Measurements from ENCODE around the gene UGT1A6. TPM values are rescaled to one million over a fixed set of nuclear protein-coding genes. Genes with fewer than 3 reads are reported as not detected.

Gene UGT1A6
- total RNA-seq, 2 experiments from 2014 or later = not detected

DNA sequence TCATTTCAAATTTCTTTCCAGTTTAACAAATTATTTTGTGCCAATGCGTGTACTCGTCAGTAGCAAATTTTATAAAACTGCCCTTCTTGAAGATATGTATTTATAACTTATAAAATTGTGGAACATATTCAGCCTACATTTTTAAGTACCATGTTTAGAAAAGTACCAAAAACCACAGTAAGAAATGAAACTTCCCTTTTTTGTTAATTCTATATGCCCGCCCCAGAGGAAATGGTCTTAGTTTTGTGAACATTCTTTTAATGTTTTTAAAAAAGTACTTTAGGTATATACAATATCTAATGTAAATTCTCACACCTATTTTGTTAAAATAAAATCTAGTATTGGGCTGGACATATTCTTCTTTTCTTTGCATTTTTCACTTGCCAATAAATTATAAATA, 19.8 kb upstream of the UGT1A6 start:
- ChIA-PET CTCF (no interaction called here), POLR2A (no interaction called here)
- Mint-ChIP-seq H3K4me1 (ENCODE audit: low read depth) (no peaks in the 10 kb centered on the region), H3K27me3 (peaks cover 29% of the 10 kb centered on the region), H3K27ac (no peak overlapping the region), H3K4me3 (no peak overlapping the region), H3K9me3 (no peaks in the 10 kb centered on the region), H3K36me3 (no peaks in the 10 kb centered on the region)
- intact Hi-C loops (cut with micrococcal nuclease) = no loop called here
- no peak for DNase-seq

DNA sequence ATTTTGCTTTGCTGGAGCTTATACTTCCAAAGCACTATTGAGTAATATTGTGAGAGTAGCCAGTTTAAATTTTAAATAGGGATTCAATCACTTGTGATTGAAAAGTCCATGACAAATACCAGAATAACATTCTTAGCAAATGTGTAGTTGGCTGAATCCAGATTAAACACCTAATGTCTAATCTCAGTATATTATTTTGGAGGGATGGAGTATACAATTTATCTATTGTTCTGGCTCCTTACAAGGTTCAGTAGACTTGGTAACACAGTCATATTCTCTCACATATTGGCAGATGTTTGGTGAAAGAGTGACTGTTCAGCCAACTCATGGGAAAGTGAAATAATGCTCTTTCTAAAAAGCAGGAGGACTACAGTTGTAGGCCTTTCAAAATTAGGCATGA, 18.8 kb upstream of the UGT1A6 start:
- no peaks in the 10 kb centered on the region for H3K36me3 Mint-ChIP-seq
- peaks cover 25% of the 10 kb centered on the region for H3K27me3 Mint-ChIP-seq
- POLR2A ChIA-PET = no interaction called here
- CTCF ChIA-PET = no interaction called here
- intact Hi-C loops (cut with micrococcal nuclease) = no loop called here
- no peaks in the 10 kb centered on the region for H3K4me1 Mint-ChIP-seq (ENCODE audit: low read depth)
- DNase-seq = no peak
- H3K4me3 Mint-ChIP-seq = no peak overlapping the region
- no peak overlapping the region for H3K27ac Mint-ChIP-seq
- H3K9me3 Mint-ChIP-seq = no peaks in the 10 kb centered on the region

DNA sequence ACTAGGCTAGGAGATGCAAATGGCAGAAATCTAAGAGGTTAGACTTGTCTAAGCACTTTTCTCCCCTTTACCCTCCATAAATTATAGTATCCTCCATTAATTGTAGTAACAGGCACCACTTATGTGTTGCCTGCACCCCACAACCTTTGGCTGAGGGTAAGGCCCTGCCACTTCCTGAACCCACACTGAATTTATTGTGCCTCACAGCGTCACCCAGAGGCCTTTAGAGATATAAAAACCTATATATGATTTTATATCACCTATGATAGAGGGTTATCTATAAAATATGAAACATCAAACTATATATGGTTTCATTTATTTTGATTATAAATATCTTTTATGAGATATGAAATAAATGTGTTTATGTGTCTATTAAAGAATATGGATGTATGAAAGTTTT, 18.4 kb upstream of the UGT1A6 start:
- H3K9me3 Mint-ChIP-seq = no peaks in the 10 kb centered on the region
- no peak overlapping the region for H3K4me3 Mint-ChIP-seq
- ChIA-PET CTCF (no interaction called here), POLR2A (no interaction called here)
- peaks cover 25% of the 10 kb centered on the region for H3K27me3 Mint-ChIP-seq
- intact Hi-C loops (cut with micrococcal nuclease) = no loop called here
- DNase-seq = no peak
- no peaks in the 10 kb centered on the region for H3K4me1 Mint-ChIP-seq (ENCODE audit: low read depth)
- H3K27ac Mint-ChIP-seq = no peak overlapping the region
- H3K36me3 Mint-ChIP-seq = no peaks in the 10 kb centered on the region

DNA sequence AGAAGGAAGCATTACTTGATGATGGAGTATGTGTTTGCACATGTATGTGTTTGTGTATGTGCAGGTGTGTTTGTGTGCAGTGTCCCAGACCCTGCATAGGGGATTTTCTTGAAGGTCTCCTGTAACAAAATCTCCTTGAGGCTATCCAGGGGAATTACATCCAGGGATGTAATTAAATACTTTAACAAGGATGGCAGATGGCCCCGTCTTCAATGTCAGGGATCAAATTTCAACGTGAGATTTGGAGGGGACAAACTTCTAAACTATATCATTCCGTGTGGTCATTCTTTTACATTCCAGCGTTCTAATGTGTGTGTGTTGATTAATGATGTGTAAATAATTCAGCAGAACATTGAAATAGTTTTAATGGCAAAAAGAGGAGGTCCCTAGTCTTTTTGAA, 17.7 kb upstream of the UGT1A6 start:
- POLR2A ChIA-PET = no interaction called here
- CTCF ChIA-PET = no interaction called here

DNA sequence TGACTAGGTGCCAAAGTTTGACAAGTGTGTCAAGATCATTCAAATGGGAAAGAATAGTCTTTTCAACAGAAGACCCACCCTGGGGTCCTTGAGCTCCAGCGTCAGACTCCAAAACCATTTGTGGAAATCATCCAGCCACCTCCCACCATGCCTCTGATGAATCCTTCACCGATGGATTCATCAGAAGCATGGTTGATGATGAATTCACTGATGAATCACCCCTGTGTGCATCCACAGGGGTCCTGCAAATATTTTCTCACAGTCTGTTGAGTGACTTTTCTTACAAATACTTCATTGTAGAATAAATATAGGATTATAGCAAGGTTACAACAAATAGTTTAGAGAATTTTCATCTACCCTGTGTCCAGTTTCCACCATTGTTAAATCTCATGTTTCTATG, 16.6 kb upstream of the UGT1A6 start:
- ChIA-PET POLR2A (no interaction called here), CTCF (no interaction called here)
- intact Hi-C loops (cut with micrococcal nuclease) = no loop called here
- Mint-ChIP-seq H3K4me3 (no peak overlapping the region), H3K4me1 (ENCODE audit: low read depth) (no peaks in the 10 kb centered on the region), H3K9me3 (no peaks in the 10 kb centered on the region), H3K36me3 (no peaks in the 10 kb centered on the region), H3K27ac (no peak overlapping the region), H3K27me3 (peaks cover 14% of the 10 kb centered on the region)
- no peak for DNase-seq

More for the DNA sequence above, 17.7 kb upstream of the UGT1A6 start:
- intact Hi-C loops (cut with micrococcal nuclease) = no loop called here
- H3K27ac Mint-ChIP-seq = no peak overlapping the region
- DNase-seq = no peak
- peaks cover 23% of the 10 kb centered on the region for H3K27me3 Mint-ChIP-seq
- no peaks in the 10 kb centered on the region for H3K36me3 Mint-ChIP-seq
- H3K4me3 Mint-ChIP-seq = no peak overlapping the region
- no peaks in the 10 kb centered on the region for H3K9me3 Mint-ChIP-seq
- no peaks in the 10 kb centered on the region for H3K4me1 Mint-ChIP-seq (ENCODE audit: low read depth)

DNA sequence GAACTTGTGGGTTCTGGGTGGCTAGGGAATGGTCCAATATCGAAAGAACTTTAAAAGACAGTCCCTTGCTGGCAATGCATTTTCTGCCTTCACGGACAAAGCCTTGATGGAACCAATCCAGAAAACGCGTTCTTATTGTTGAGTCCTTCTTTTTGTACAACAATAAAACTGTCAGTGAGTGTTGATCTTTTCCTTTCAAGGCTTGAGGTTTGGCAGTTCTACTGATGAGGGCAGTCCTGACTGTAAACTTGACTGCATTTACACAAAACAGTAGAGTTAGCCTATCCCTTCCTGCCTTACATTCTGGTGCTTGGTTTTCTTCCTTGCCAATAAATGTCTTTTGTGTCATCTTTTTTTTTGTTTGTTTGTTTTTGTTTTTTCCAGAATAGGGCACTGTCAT, 13.5 kb upstream of the UGT1A6 start:
- ChIA-PET POLR2A (no interaction called here), CTCF (no interaction called here)
- Mint-ChIP-seq H3K4me1 (ENCODE audit: low read depth) (no peaks in the 10 kb centered on the region), H3K27ac (no peak overlapping the region), H3K4me3 (no peak overlapping the region), H3K36me3 (no peaks in the 10 kb centered on the region), H3K27me3 (peaks cover 5% of the 10 kb centered on the region), H3K9me3 (no peaks in the 10 kb centered on the region)
- intact Hi-C loops (cut with micrococcal nuclease) = no loop called here
- DNase-seq = no peak

DNA sequence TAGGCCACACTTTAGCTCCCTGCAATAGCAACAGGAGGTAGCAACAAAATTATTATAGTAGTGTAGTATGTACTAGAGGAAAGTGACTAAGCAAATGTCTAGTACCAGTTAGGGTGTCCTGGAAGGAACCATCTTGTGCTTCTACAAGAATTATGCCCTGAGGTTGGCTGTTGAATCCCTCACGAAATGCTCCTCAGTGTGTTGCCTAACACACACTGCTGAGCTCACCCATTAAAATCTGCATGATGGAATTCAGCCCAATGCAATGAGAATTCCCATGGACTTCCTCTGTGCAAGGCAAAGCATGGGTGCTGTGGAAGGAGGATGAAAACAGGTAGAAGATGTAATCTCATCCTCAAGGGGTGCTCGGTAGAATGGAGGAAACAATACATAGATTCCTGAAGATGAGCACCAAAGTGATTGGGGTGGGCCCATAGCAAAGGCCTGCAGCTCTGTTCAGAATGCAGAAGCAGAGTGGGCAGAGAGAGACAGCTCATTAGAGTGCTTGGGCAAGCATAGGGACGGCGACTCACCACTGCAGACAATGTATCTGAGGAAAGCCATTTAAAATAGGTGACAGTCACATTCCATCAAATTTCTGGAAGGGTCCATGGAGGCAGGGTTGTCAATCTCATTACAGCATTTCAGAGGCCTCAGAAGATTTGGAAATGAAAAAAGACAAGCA, 12.2 kb upstream of the UGT1A6 start:
- POLR2A ChIA-PET = no interaction called here
- no peaks in the 10 kb centered on the region for H3K4me1 Mint-ChIP-seq (ENCODE audit: low read depth)
- peaks cover 5% of the 10 kb centered on the region for H3K27me3 Mint-ChIP-seq
- no peaks in the 10 kb centered on the region for H3K9me3 Mint-ChIP-seq
- CTCF ChIA-PET = interaction anchor here (0.8 kb wide), 1 partner anchor 9 kb away, joined by 3 read pairs; the partner anchor contains the start of gene UGT1A9
- H3K36me3 Mint-ChIP-seq = no peaks in the 10 kb centered on the region
- H3K27ac Mint-ChIP-seq = no peak overlapping the region
- intact Hi-C loops (cut with micrococcal nuclease) = no loop called here
- no peak overlapping the region for H3K4me3 Mint-ChIP-seq
- no peak for DNase-seq

DNA sequence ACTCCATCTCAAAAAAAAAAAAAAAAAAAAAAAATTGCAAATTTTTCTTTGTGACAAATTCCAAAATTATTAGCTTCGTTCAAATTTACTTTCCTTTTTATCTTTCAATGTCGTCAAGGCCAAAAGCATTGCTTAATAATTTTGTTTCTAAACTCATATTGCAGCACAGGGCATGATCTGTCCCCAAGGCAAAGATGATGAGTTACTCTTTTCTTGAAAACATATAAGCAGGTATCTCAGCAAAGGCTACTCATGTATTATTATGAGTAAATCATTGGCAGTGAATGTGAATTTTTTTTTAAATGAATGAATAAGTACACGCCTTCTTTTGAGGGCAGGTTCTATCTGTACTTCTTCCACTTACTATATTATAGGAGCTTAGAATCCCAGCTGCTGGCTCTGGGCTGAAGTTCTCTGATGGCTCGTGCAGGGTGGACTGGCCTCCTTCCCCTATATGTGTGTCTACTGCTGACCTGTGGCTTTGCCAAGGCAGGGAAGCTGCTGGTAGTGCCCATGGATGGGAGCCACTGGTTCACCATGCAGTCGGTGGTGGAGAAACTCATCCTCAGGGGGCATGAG, 11.1 kb upstream of the UGT1A6 start, which contains the start of gene UGT1A7:
Gene UGT1A7 (plus strand): TSS at position 381 of the 579 bp plus-strand sequence. CDS start 37 bp downstream, at position 418.
- no peak within 1 kb of the TSS for H3K27ac Mint-ChIP-seq
- ChIA-PET CTCF (interaction anchor here (0.8 kb wide), 1 partner anchor 10 kb away, joined by 3 read pairs; the partner anchor contains the start of gene UGT1A9), POLR2A (no interaction called here)
- H3K4me1 Mint-ChIP-seq (ENCODE audit: low read depth) = no peaks in the 10 kb centered on the region
- no peaks in the 10 kb centered on the region for H3K36me3 Mint-ChIP-seq
- peaks cover 5% of the 10 kb centered on the region for H3K27me3 Mint-ChIP-seq
- intact Hi-C loops (cut with micrococcal nuclease) = no loop called here
- H3K4me3 Mint-ChIP-seq = no peak within 1 kb of the TSS
- no peaks in the 10 kb centered on the region for H3K9me3 Mint-ChIP-seq
- DNase-seq = no peak

DNA sequence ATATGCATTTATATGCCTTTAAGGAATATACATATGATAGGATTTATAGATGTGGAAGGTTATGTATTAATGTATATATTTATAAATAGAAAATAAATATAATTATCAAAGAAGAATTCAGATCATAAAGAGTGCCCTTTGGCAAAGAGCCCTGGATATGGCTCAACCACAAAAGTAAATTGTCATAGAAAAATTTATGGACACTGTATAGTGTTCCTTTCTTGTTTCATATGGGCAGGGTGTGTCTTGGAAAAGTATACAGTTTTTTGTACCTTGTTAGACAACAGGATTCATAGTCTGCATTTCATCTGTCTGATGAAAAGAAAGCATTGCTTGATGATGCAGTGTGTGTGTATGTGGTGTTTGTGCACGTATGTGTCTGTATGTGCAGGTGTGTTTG, 8.1 kb upstream of the UGT1A6 start:
- ChIA-PET CTCF (no interaction called here), POLR2A (no interaction called here)
- Mint-ChIP-seq H3K36me3 (no peaks in the 10 kb centered on the region), H3K4me3 (no peak overlapping the region), H3K4me1 (ENCODE audit: low read depth) (no peaks in the 10 kb centered on the region), H3K27me3 (peaks cover 2% of the 10 kb centered on the region), H3K9me3 (no peaks in the 10 kb centered on the region), H3K27ac (no peak overlapping the region)
- intact Hi-C loops (cut with micrococcal nuclease) = no loop called here
- no peak for DNase-seq

DNA sequence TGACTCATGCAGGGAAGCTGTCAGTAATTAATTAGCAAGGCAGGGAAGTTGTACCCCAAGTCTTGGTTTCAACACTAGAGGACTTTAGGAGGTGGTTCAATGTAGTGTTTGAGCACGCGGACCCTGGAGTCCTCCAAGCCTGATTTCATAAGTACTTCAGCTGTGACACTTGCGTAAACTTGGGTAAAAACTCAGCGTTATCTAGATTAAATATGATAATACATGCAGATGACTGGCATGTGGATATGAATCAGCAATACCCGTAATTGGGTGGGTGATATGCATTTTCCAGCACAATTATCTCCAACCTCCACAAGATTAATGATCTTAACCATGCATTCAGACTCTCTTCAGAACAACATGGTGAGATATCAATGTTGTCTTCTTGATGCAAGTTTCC, 5.8 kb upstream of the UGT1A6 start:
- no peak for DNase-seq
- Mint-ChIP-seq H3K27me3 (peaks cover 2% of the 10 kb centered on the region), H3K27ac (no peak overlapping the region), H3K36me3 (no peaks in the 10 kb centered on the region), H3K4me3 (no peak overlapping the region), H3K4me1 (ENCODE audit: low read depth) (no peaks in the 10 kb centered on the region), H3K9me3 (no peaks in the 10 kb centered on the region)
- intact Hi-C loops (cut with micrococcal nuclease) = no loop called here
- ChIA-PET POLR2A (no interaction called here), CTCF (no interaction called here)

DNA sequence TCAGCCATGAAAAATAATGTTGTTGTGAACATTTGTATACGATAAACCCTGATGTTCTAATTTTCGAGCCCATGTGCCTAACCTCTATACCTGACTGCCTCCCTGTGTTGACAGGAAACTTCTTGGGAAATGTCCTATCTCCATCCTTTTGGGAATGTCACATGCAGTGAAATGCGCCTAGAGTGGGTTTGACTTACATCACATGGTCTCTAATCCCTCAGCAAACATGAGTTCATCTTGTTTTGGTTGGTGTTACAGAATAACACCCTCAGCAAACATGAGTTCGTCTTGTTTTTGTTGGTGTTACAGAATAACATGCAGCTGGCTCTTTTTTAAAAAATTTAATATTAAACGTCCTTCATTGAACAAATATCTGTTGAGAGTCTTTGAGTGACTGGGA, 4.3 kb upstream of the UGT1A6 start:
- no peak for DNase-seq
- ChIA-PET POLR2A (no interaction called here), CTCF (no interaction called here)
- no peaks in the 10 kb centered on the region for H3K9me3 Mint-ChIP-seq
- H3K36me3 Mint-ChIP-seq = no peaks in the 10 kb centered on the region
- no peaks in the 10 kb centered on the region for H3K4me1 Mint-ChIP-seq (ENCODE audit: low read depth)
- no peak overlapping the region for H3K4me3 Mint-ChIP-seq
- intact Hi-C loops (cut with micrococcal nuclease) = no loop called here
- H3K27me3 Mint-ChIP-seq = peaks cover 2% of the 10 kb centered on the region
- no peak overlapping the region for H3K27ac Mint-ChIP-seq

DNA sequence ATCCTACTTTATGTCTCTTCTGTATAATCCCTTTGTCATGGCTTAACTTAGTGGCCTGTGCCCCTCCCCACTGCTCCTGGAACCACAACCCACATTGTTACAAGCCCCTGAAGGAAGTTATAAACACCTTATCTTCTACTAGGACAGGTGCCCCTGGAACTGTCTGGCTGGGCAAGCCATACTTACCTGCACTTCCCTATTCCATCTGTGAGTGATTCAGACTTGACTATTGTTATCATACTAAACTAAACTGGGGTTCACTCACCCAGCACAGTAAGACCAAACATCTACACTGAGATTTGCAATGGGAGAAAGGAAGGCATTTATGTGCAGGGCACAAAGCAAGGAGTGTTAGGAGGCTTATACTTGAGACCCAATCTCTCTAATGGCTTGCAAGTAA, 3.7 kb upstream of the UGT1A6 start:
- no peaks in the 10 kb centered on the region for H3K36me3 Mint-ChIP-seq
- CTCF ChIA-PET = no interaction called here
- peaks cover 2% of the 10 kb centered on the region for H3K27me3 Mint-ChIP-seq
- no peaks in the 10 kb centered on the region for H3K9me3 Mint-ChIP-seq
- DNase-seq = no peak
- H3K27ac Mint-ChIP-seq = no peak overlapping the region
- POLR2A ChIA-PET = no interaction called here
- no peaks in the 10 kb centered on the region for H3K4me1 Mint-ChIP-seq (ENCODE audit: low read depth)
- no peak overlapping the region for H3K4me3 Mint-ChIP-seq
- intact Hi-C loops (cut with micrococcal nuclease) = no loop called here

DNA sequence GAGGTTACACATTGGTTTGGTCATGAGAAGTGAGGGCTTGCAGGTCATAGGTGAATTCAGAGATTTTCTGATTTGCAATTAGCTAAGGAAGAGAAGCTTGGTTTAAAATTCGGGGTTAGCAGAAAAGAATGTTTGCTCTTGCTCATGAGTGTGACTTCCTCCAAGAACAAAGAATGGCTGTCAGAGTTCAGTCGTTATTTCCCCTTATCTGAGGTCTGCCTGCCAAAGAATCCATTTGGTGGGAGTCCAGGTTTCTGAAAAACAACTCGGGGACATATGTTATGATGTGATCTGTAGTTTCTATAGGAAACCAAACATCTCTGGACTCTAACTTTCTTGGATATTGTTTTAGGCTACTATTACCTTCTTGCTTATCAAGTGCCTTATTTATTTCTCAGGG, 3.2 kb upstream of the UGT1A6 start:
- ChIA-PET POLR2A (no interaction called here), CTCF (no interaction called here)
- H3K27ac Mint-ChIP-seq = no peak overlapping the region
- no peaks in the 10 kb centered on the region for H3K9me3 Mint-ChIP-seq
- H3K27me3 Mint-ChIP-seq = peaks cover 2% of the 10 kb centered on the region
- DNase-seq = no peak
- H3K36me3 Mint-ChIP-seq = no peaks in the 10 kb centered on the region
- no peak overlapping the region for H3K4me3 Mint-ChIP-seq
- intact Hi-C loops (cut with micrococcal nuclease) = no loop called here
- H3K4me1 Mint-ChIP-seq (ENCODE audit: low read depth) = no peaks in the 10 kb centered on the region

All from activated CD4-positive, alpha-beta memory T cell treated with anti-CD3 and anti-CD28 coated beads for 36 hours (primary cell).